Kidney tubule cell (primary cell): ENCODE results near the gene ATP6V1C2.
A peak's percentile ranks its signal among the peaks of the same experiment; 100 is the strongest.

Experiments used
- DNase-seq: peaks from one replicate; pipeline ENCODE4 v3.0.0-alpha.2; 2018; ENCODE audit warnings: low spot score

ATP6V1C2 gene

GRCh38 chr2:10733566-10733925 is 12.1 kb downstream of the ATP6V1C2 start:
- DNase-seq: no peak

- DNase-seq: no peak
Observed at GRCh38 chr2:10733980-10734379, 12.6 kb downstream of the ATP6V1C2 start.

DNA sequence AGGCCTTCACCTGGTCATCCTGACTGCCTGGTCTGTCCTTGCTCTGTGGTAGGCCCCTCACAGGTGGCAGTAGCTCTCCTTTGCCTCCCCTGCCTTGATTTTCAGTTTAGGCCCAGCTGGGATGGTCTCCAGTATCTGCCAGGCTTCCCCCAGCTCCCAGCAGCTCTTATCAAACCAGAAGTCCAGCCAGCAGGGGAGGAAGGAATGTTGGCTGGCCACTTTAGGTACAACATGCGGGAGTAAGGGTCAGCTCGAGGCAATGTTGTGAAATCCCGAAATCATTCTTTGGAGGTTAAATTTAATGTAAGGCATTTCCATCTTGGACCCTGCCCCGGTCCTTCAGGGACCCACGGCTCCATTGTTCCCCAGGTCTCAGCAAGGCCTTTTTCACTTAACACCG is 16.8 kb downstream of the ATP6V1C2 start:
- DNase-seq: no peak

GRCh38 chr2:10740226-10740625 is 18.8 kb downstream of the ATP6V1C2 start:
- DNase-seq: no peak

GRCh38 chr2:10741139-10741538 is 19.7 kb downstream of the ATP6V1C2 start:
- DNase-seq: no peak

GRCh38 chr2:10742666-10743065 is 21.2 kb downstream of the ATP6V1C2 start:
- no peak for DNase-seq

GRCh38 chr2:10750610-10751009 is 29.2 kb downstream of the ATP6V1C2 start:
- no peak for DNase-seq

- DNase-seq: no peak
Observed at GRCh38 chr2:10752236-10752635, 30.8 kb downstream of the ATP6V1C2 start.

- DNase-seq: no peak
Observed at GRCh38 chr2:10753156-10753555, 31.7 kb downstream of the ATP6V1C2 start.

- no peak for DNase-seq
Observed at GRCh38 chr2:10753876-10754275, 32.4 kb downstream of the ATP6V1C2 start.

GRCh38 chr2:10755621-10756020 is 34.2 kb downstream of the ATP6V1C2 start:
- DNase-seq: no peak

DNA sequence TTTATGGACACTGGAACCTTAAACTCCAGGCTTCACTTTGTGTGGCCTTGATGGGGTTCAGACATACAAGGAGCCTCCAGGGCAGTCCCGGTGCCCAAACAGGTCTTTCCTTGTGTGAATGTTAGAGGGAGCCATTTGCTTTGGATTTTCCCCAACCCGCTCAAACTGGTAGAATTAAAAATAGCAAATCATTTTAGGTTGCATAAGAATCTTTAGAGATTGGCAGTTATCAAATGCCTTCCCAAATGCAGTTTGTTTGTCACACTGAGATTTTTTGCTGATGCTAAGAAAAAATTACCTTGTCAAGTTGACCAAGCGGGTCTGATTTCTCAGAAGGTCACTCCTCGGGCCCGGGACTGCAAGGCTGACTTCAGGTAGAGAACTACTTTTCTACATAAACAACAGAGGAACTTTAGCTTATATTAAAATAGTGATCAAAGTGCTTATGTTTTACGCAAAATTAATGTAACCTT is 36.4 kb downstream of the ATP6V1C2 start:
- DNase-seq: no peak

- no peak for DNase-seq
Observed at GRCh38 chr2:10759151-10759714, 37.8 kb downstream of the ATP6V1C2 start.

DNA sequence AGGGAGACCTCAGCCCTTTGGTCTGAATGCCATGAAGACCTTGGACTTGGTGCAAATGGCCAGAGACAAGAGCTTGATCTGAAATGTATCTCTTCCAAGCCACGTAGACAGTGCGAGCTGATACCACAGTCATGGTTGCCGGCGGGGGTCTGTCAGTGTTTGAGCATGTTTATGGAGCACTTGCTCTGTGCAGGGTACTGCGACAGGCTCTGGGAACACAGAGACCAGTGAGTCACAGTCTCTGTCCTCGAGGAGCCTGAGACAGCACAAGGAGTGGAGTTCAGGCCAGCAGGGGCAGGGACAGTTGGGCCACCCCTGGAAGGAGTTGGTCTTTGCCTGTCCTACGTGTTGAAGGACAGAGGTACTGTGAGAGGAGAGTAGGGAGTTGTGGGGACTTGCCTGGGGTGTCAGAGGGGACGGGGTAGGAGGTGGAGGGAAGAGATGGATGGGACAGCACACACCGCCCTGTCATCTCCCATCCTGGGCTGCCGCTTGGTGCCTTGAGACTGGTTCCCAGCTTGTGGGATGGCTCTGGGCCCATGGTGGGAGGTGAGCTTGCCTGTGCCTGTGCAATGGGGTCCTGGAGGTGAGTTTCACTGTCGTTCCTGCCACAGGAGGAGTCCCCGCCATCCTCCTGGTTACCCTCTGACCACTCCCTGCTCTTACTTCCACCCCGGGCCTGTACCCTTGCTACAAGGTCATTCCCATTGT is 39.5 kb downstream of the ATP6V1C2 start:
- no peak for DNase-seq

DNA sequence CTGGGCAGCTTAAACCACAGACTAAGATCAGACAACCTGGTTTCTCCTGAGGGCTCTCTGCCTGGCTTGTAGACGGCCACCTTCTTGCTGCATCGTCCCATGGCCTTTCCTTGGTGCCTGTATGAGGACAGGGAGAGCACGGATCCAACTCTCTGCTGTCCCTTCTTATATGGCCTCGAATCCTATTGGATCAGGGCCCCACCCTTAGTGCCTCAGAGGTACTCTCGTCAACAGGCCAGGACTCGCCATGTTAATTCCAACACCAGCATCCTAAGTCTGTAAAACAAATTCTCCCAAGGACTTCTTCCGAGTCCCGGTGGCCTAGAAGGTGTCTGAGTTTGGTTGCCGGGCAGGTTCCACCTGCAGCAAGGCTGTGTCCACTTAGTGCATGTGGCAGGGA is 40.2 kb downstream of the ATP6V1C2 start:
- no peak for DNase-seq

- DNase-seq: peak; percentile 14
Observed at GRCh38 chr2:10762651-10763460, 41.4 kb downstream of the ATP6V1C2 start.

GRCh38 chr2:10763461-10763800 is 42.0 kb downstream of the ATP6V1C2 start:
- no peak for DNase-seq

DNA sequence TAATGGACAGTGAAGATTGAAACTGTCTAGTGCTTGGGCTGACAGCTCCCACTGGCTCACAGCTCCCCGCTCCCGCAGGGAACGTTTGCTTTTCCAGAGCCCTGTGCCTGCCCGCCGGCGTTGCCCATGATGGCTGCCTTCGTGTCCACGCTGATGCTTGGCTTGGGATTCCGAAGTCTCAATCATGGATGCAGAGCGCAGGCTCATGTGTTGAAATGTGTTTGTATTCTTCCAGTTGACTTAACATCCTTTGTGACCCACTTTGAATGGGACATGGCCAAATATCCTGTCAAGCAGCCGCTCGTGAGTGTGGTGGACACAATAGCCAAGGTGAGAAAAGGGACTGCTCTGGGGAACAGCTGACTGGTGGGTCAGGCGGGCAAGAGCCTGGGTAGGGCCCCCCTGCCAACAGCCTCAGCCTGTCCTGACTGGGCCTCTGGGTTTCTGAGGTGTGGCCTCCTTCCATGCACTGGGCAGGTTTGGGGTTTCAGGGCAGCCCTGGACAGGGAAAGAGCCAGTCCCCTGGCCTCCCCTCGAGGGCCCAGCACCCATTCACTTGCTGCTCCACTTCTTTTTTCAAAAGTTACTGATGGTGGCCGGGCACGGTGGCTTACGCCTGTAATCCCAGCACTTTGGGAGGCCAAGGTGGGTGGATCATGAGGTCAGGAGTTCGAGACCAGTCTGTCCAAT is 42.8 kb downstream of the ATP6V1C2 start:
- no peak for DNase-seq

- DNase-seq: no peak
Observed at GRCh38 chr2:10764896-10765295, 43.5 kb downstream of the ATP6V1C2 start.

GRCh38 chr2:10765461-10765860 is 44.0 kb downstream of the ATP6V1C2 start:
- no peak for DNase-seq

DNA sequence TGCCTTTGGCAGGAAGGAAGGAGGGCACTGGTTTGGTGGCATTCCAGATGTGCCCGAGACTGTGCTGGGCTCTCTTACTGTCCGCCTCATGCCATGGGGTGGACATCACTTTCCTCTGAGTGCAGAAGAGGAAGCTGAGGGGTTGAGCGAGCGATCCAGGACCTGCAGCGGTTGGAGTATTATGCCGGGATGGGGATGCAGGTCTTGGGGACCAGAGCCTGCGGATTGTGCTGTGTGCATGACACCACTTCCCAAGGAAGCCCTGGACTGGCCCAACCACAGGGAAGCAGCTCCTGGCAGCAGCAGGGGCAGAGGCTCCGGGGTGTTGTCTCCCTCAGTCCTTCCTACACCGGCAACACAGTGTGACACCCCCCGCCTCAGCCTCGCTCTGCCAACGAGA is 44.5 kb downstream of the ATP6V1C2 start:
- no peak for DNase-seq

DNA sequence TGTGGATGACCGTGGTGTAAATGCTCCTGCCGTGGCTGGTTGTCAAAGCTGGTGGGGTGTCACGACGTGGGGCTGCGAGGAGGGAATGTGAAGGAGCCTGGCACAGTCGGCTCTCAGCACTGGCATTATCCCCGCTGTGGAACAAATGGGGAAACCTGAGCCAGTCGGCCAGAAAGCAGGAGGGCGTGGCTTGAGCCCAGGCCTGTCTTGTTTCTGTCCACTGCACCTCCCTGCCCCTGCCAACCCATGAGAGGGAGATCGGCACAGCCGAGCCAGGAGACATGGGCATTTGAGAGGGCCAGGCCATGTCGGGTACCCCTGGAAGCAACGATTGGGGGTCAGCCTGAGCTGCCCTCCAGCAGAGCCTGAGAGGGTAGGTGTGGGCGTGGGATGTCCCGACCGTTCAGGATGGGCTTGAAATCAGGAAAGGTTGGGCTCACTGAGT is 46.7 kb downstream of the ATP6V1C2 start:
- no peak for DNase-seq
